ENCODE measurements around the gene NUP35.
"Not testable (repeated sequence)": the region's sequence is repeated elsewhere in the genome, so short reads cannot be mapped to it uniquely, and the experiment has no call there.

Gene NUP35

DNA sequence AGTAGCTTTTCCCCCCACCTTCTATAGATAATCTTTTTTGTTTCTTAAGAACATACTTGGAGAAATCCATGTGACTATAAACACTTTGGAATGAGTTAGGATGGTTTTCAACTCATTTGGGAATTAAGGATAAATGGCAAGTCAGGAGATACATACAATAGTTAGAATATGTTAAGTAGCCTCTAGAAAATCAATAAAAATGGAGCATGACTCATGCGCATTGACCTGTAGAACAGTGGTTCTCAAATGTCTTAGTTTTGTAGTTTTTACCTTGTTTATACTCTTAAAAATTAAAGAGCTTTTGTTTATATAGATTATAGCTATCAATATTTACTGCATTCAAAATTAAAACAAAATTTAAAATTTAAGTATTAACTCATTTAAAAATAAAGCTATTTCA lies 24.7 kb downstream of the NUP35 start:
- no peak for DNase-seq

DNA sequence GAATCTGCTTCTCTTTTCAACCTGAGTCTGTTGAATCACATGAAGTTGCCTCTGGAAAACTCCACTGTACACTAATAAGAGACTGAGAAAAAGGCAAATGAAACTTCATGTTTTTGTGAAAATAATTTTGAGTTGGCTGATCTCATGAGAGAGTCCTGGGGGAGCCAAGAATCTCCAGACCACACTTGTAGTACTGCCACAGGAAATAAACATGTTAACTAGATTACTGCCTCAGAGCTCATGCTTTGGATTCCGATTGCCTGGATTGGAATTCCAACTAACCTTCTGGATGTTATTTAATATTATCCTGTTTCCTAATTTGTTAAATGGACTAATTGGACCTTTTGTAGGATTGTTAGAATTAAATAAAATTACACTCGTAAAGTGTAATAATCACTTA lies 25.2 kb downstream of the NUP35 start:
- DNase-seq = no peak

DNA sequence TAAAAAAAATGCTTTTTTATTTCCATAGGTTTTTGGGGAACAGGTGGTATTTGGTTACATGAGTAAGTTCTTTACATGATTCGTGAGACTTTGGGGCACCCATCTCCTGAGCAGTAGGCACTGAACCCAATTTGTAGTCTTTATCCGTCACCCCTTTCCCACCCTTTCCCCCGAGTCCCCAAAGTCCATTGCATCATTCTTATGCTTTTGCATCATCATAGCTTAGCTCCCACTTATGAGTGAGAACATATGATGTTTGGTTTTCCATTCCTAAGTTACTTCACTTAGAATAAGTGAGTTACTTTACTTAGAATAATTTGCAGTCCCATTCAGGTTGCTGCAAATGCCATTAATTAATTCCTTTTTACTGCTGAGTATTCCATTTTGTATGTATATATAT lies 28.0 kb downstream of the NUP35 start:
- DNase-seq = not testable (repeated sequence)

DNA sequence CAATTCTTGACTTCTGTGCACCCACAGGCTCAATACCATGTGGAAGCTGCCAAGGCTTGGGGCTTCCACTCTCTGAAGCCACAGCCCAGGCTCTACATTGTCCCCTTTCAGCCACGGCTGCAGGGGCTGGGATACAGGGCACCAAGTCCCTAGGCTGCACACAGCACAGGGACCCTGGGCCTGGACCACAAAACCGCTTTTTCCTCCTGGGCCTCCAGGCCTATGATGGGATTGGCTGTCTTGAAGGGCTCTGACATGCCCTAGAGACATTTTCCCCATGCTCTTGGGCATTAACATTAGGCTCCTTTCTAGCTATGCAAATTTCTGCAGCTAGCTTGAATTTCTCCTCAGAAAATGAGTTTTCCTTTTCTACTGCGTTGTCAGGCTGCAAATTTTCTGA lies 29.7 kb downstream of the NUP35 start:
- no peak for DNase-seq

DNA sequence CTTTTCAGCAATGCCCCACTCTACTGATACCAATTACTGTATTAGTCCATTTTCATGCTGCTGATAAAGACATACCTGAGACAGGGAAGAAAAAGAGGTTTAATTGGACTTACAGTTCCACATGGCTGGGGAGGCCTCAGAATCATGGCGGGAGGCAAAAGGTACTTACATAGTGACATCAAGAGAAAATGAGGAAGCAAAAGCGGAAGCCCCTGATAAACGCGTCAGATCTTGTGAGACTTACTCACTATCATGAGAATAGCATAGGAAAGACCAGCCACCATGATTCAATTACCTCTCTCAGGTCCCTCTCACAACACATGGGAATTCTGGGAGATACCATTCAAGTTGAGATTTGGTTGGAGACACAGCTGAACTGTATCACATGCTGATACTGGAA lies 30.5 kb downstream of the NUP35 start:
- DNase-seq = not testable (repeated sequence)

DNA sequence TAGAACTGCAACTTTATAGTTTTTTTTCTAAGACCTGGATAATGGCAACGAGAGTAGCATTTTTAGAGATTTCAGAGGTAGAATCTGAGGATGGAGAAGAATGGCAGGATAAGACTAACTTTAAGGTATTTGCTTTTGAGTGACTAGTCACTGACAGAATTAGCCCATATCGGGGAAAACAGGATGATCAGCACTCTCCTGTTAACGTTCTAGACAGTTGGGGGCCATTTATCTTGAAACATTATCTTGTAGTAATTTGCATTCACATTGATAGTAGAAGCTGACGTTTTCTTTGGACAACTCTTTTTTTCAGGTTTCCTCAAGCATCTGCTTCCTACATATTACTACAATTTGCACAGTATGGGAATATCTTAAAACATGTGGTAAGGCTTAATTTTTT lies 32.9 kb downstream of the NUP35 start:
- DNase-seq = no peak

GRCh38 chr2:183162362-183162761 lies 38.1 kb downstream of the NUP35 start:
- no peak for DNase-seq

DNA sequence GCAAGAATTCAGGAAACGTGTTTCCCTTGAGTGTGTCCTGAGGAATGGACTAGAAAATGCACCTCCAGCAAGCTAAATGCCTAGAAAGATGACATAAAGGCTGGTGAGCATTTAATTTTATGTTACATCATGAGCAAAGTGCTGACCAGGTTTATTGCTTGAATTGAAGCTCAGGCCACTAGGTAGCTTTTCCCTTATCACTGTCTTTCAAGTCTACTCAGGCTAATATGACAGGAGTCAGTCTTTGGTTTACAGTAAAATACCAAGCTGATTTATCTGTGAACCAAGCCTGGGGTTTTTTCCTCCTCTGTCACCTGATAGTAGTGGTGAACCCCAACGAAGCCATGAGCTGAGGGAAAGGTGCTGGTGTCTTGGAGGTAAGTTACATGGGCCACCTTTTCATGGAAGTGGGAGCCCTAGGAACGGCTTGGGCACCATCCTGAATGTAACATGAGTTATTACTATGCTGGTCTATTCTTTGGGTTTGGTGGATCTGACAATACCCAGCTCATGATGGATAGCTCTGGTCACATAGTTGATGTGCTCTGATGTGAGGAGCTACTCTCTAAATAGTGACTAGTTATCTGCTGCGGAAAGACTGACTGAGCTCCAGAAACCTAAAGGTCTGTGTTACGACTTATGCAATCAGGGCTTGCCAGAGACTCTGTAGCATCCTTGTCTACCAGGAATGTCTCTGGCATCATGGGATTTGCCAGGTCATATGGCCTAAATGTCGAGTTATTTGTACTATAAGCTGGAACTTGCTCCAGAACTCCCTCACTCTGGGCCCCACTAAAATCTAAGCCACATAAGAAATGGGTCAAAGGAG lies 39.8 kb downstream of the NUP35 start:
- DNase-seq = no peak

- no peak for DNase-seq
These were observed 40.4 kb downstream of the NUP35 start for GRCh38 chr2:183164650-183165015.

GRCh38 chr2:183166210-183166609 lies 42.0 kb downstream of the NUP35 start:
- no peak for DNase-seq

DNA sequence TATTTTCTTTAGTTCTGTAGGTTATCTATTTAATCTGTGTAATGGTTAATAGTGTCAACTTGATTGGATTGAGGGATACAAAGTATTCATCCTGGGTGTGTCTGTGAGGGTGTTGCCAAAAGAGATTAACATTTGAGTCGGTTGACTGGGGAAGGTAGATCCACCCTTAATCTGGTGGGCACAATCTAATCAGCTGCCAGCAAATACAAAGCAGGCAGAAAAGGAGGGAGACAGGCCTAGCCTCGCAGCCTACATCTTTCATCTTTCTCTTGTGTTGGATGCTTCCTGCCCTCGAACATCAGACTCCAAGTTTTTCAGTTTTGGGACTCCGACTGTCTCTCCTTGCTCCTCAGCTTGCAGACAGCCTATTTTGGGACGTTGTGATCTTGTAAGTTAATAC lies 42.7 kb downstream of the NUP35 start:
- not testable (repeated sequence) for DNase-seq

DNA sequence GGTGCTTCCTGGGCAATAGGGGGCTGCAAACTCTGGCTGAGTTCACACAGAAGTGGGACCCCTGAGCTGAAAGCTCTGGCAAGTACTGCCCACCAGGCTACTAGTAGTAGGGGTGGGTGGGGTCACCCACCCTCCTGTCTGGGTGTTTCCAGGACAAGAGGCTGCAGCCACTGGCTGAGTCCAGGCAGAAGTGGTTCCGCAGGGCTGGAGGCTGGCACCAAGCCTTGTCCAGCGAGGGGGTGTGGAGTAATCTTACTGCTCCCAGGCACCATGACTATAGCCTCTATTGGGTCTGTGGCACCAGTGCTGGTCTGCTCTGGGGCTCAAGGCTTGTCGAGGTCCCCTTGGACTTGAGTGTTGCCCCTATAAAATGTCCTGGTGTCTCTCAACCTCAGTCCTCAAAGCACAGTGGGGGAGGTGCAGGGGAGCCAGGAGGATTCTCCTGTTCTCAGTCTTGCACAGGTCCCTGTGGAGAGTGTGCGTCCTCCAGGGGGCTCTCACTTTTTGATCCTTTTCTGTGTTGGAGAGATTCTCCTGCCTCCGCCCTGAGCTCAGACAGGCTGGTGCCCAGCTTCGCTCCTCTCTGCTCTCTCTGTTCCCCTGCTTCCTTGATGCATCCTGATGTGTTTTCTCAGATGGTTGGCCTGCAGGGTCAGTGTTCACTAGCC lies 48.1 kb downstream of the NUP35 start:
- DNase-seq = no peak

DNA sequence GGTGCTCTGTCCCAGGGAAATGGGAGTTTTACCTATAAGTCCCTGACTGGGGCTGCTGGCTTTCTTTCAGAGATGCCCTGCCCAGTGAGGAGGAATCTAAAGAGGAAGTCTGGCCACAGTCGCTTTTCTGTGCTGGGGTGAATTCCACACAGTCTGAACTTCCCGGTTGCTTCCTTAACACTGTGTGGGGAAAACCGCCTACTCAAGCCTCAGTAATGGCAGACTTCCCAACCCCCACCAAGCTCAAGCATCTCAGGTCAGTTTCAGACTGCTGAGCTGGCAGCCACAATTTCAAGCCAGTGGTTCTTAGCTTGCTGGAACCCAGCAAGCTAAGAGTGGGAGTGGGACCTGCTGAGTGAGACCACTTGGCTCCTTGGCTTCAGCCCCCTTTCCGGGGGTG lies 54.9 kb downstream of the NUP35 start:
- no peak for DNase-seq

DNA sequence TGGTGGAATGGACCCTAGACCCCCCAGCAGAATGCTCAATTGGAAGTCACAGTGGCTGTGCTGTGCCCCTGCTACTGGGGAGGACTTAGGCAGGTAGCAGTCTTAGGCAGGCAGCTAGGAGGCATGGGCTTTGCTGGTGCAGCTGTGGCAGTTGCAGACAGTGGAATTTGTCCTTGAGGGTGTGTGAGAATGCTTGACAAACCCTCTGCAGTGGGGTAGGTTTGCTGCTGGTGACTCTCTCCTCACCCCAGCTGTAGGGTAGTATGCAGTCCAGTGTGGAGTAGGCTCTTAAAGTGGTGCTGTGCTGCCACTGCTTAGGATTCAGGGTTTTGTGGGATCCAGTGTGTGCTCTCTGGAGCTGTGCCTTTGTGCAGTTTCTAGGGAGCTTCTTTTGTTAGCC lies 61.3 kb downstream of the NUP35 start:
- DNase-seq = no peak

DNA sequence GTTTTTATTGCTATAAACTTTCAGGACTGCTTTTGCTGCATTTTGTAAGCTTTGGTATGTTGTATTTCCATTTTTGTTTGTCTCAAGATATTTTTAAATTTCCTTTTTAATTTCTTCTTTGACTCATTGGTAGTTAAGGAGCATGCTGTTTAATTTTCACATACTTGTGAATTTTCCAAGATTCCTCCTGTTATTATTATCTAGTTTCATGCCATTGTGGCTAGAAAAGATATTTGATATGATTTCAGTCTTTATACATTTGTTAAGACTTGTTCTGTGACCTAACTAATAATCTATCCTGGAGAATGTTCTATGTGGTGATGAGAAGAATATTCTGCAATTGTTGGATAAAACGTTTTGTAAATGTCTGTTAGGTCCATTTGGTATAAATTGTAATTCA lies 62.1 kb downstream of the NUP35 start:
- DNase-seq = no peak

- no peak for DNase-seq
These were observed 62.5 kb downstream of the NUP35 start for GRCh38 chr2:183186766-183187165.

DNA sequence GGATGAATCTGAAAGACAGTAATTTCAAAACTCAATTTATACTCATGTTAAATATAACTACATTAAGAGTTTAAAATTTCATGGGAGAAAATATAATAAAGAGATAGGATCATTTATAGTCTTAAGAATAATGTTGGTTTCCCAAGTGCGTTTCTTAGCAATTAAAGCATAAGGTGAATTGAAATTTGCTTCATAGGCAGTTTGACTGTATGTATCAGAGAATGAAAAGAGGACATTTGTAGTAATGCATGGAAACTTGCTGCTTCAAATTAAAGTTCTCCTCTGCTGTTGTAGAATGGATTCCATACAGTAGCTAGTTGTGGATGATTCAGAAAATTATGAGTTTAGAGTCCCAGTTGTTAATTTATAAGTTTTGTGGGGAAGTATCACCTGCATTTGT lies 68.1 kb downstream of the NUP35 start:
- DNase-seq = no peak

GRCh38 chr2:183193904-183194303 lies 69.7 kb downstream of the NUP35 start:
- DNase-seq = no peak

- no peak for DNase-seq
These were observed 71.2 kb downstream of the NUP35 start for GRCh38 chr2:183195397-183195796.

DNA sequence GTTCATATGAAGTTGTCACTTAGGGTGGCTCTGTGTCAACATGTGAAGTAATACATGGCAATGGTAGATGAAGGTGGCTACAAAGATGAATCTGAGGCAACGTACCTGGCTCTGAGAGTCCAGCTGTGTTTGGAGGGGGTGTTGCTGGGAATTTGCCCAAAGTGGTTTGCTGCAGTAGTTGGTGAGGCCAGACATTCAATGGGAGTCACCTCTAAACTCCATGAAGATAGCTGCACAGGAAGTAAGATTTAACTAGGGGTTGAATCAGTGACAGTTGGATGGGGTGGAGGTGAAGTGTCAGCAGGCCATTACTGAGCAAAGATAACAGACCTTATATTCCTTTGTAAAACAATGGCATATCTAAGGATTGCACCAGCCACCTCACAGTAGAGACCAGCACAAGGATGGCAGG lies 71.8 kb downstream of the NUP35 start:
- no peak for DNase-seq

DNA sequence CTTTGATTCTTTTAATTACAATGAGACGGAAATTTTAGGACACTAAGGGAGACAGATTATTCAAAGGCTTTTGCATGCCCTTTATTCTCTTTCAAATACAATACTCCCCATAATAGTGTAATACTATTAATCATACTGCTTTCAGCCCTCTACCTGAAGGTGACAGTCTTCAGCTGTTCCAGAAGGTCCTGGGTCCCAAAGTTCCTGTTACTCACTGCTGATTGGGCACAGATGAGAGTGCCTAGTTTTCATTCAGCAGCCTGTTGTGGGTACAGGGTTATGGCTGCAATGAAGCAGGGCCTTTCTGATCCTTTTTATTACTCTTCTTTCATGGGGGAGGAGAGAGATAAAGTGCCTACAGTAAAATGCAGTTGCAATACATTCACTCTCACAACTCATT lies 80.2 kb downstream of the NUP35 start:
- DNase-seq = no peak

GRCh38 chr2:183207110-183207509 lies 82.9 kb downstream of the NUP35 start:
- no peak for DNase-seq

- DNase-seq = no peak
These were observed 85.3 kb downstream of the NUP35 start for GRCh38 chr2:183209395-183210028.
